Activated CD4-positive, CD25-positive, alpha-beta regulatory T cell treated with anti-CD3 and anti-CD28 coated beads, Interleukin-2, amount 50 U/mL, for 24 hours (primary cell): ENCODE data around the gene GRWD1.
A peak's percentile ranks its signal among the peaks of the same experiment; 100 is the strongest.

Experiments
- ATAC-seq, 2 donors: fragments of 150-1000 bp; cut with Tn5 transposase; one replicate each; pipeline ENCODE4 v1.10.0; 2021; ENCODE audit warnings: mild to moderate bottlenecking in 1 of 2, moderate library complexity in 1 of 2

Gene GRWD1

DNA sequence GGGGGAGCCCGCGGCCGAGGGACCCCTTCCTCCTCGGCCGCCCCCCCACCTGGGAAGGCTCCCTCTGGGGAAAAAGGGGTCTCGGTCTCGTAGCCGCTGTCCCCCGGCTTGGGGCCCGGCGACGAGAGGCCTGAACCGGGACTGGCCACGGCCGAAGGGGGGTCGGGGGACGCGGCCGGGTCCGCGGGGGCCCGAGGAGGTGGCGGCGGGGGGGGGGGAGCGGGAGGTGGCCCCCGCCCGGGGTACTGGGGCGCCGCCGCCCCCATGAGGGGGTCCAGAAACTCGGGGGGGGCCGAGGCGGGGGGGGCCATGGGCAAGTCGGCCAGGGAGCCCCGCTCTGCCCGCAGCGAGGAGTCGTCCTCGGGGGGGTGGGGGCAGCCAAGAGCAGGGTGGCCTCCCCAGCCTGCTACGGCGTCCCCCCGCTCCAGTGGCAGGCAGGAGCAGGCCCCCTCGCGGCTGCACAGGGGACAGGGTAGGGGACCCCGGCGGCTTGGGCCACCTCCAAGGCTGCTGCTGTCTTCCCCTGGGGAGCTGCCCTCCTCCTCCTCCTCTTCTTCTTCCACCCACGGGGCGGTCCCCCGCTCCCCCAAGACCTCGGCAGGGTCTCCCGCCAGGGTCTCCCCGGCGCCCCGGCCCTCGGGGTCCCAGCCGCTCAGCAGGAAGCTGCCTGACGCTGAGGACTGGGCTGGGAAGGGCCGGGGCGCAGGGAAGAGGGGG lies 53.0 kb downstream of the GRWD1 start:
- no peak for ATAC-seq

DNA sequence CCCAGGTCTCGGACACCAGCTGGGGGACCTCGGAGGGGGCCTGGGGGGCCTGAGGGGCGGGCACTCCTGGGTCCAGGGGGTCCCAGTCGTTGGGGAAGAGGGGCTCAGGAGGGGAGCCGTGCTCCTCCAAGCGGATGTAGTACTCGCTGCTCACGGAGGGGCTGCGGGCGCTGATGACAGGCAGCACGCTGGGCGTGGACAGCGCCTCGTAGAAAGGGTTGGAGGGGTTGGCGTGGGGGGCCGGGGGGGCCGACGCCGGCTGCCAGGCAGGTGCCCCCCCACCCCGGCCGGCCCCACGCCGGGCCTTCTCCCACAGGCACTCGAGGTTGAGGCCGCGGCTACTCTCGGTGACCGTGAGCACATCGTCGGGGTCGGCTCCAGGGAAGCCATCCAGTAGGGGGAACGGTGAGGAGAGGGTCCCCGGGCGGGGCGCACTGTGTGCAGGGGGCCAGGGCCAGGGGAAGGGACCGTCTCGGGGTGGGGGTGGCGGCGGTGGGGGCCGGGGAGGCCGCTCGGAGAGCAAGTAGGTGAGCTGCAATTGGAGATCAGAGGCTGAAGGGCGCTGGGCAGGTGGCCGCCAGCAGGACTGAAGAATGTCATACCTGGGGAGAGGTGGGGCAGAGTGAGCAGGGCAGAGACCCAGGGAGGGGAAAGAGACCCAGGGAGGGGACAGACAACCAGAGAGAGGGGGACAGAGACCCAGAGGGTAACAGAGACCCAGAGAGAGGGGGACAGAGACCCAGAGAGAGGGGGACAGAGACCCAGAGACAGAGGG lies 53.7 kb downstream of the GRWD1 start:
- ATAC-seq: no peak

DNA sequence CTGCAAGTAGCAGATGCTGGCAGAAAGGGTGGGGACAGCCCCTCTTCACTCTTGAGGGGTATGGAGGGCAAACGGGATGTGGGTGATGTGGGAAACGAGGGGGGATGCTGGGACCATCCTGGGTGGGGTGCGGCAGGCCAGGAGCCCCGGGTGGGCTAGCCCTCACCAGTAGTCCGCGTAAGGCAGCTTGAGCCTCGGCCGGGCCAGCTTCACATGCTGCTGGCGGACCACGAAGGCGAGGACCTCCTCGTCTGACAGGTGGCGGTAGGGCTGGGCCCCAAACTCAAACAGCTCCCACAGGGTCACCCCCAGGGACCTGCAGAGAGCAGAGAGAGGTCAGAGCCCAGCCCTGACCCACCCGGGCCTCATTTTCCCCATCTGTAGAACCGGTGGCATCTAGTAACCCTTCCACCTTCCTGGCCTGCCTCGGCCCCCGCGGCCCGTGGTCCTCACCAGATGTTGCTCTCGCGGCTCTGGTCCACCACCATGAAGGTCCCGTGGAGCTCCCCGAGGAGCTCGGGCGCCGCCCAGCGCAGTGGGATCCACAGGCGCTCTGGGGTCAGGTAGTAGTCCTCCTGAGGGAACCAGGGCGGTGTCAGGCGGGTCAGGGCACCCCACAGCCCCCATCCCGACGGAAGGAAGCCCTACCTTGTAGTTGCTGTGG lies 55.2 kb downstream of the GRWD1 start:
- ATAC-seq: no peak

DNA sequence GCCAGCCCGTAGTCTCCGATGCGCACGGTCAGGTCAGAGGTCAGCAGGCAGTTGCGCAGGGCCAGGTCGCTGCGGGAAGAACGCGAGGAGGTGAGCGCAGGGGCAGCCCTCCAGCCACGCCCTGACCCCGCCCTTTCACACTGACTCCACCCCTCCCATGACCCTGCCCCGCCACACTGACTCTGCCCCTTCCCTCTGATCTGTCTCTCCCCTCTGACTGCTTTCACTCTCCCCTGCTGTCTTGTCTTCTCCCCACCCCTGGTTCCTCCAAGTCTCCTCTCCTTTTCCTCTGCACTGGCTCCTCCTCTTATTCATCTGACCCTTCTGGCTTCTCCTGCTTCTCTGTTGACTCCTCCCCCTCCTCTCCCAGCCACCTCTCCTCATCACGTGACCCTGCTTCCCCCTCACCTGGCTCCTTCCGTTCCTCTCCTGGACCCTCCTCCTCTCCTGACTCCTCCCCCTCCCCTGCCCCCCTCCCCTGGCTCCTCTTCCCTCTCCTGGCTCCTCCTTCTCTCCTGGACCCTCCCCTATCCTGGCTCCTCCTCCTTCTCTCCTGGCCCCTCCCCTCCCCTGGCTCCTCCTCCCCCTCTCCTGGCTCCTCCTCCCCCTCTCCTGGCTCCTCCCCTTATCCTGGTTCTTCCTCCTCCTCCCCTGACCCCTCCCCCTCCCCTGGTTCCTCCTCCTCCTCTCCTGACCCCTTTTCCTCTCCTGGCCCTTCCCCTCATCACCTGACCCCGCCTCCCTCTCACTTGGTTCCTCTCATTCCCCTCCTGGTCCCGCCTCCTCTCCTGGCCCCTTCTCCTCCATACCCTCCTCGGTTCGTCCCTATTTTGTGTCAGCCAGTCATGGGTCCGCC lies 55.9 kb downstream of the GRWD1 start:
- ATAC-seq: peak; percentile 64 to 66

DNA sequence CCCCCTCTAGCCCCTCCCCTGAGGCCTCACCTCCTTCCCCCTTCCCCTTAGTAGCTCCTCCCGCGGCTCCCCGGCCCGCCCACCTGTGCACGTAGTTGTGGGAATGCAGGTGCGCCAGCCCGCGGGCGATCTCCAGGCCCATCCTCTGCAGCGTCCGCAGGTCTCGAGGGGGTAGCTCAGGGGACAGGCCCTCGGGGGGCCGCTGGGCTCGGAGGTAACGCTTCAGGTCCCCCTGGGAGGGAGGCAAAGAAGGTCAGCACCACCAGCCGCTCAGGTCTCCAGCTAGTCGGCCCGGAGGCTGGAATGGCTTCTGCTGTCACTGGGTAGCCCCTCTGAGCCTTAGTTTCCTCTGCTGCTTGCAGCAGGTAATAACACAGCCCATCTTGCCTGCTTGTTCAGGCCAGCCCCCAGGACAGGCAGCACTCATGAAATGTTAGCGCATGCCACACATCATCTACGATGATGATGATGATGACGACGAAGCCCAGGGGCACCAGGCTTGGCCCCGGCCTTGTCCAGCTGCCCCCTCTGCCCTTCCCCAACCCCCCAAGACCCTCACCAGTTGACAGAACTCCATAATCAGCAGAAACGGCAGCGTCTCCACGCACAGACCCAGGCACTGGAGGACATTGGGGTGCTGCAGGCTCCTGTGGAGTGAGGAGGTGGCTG lies 56.7 kb downstream of the GRWD1 start:
- no peak for ATAC-seq

DNA sequence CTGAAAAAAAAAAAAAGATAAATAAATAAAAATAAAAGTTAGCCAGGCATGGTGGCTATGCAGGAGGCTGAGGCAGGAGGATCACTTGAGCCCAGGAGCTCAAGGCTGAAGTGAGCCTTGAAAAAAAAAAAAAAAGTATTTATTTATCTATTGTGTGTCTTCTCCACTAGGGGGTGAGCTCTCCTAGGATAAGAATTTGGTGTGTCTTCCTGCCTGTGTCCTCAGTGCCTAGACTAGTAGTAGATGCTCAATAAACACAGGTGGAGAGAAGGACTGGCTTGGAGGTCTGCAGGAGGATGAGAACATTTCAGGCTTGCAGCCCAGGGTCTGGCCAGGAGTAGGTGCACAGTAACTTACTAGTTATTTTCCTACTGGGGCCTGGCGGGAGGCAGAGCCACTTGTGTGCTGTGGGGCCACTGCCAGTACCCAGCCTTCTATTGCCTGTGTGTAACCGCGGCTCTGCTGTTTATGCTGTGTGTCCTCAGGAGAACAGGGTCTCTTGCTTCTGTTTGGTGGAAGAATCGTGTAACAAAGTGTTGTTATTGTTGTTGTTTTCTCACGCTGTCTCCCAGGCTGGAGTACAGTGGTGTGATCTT lies 60.5 kb downstream of the GRWD1 start:
- ATAC-seq: peak in 1 of 2 donors; percentile 31
